GM18508 (cell line): ENCODE results near the gene TGIF2LX.
"Not testable (repeated sequence)": the region's sequence is repeated elsewhere in the genome, so short reads cannot be mapped to it uniquely, and the experiment has no call there.

Experiments used
- ATAC-seq: cut with Tn5 transposase; IDR thresholded peaks from one replicate; pipeline ENCODE4 v1.9.1; 2021; ENCODE audit warnings: moderate number of reproducible peaks; ENCODE audit not compliant: insufficient read depth, unreplicated experiment

The TGIF2LX gene

DNA sequence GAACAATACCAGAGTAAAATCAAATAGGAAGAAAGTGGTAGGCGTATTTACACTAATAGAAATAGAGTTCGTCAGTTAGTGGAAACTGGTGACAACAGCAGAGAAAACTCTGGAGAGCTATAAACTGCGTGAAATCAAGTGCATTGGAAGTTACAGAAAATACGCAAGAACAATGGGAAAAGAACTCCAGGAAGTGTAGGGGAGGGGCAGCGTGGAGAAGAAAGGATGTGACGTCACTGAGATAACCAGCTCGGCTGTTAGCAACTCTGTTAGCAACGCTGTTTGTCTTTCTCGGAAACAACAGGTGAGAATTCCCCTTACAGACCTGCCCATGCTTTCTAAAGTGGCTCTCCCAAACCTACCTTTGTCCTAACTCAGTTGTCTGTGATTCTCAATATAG is at the start of gene TGIF2LX:
TGIF2LX (plus strand) TSS at position 244 of the 400 bp plus-strand sequence. CDS start 178 bp downstream, outside the sequence.
- ATAC-seq, result not testable (repeated sequence)

DNA sequence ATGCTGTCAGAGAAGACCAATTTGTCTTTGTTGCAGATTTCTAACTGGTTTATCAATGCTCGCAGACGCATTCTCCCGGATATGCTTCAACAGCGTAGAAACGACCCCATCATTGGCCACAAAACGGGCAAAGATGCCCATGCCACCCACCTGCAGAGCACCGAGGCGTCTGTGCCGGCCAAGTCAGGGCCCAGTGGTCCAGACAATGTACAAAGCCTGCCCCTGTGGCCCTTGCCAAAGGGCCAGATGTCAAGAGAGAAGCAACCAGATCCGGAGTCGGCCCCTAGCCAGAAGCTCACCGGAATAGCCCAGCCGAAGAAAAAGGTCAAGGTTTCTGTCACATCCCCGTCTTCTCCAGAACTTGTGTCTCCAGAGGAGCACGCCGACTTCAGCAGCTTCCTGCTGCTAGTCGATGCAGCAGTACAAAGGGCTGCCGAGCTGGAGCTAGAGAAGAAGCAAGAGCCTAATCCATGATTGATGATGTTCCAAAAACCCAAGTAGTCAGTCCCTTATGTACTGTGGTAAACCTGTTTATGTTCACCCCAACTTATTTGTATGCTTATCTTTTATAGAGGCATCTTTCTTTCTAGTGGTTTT is 728 bp downstream of the TGIF2LX start:
- not testable (repeated sequence) for ATAC-seq

DNA sequence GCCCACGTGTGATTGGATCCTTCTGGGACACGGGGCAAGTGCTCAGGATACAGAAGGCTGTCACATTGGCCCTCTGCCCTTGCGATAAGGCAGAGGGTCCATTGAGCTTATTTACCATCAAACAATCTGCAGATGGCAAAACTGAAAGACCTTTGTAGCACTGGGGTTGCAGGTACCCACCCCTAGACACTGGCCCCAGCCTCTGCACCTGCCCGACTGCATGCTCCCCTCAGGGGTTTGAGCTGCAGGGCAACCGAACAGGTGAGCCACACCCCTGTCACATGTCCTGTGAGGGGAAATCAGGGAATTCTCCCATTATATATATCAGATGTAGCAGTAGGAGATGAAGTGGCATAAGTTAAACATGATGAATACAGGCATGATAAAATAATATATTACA is 21.4 kb downstream of the TGIF2LX start:
- not testable (repeated sequence) for ATAC-seq

DNA sequence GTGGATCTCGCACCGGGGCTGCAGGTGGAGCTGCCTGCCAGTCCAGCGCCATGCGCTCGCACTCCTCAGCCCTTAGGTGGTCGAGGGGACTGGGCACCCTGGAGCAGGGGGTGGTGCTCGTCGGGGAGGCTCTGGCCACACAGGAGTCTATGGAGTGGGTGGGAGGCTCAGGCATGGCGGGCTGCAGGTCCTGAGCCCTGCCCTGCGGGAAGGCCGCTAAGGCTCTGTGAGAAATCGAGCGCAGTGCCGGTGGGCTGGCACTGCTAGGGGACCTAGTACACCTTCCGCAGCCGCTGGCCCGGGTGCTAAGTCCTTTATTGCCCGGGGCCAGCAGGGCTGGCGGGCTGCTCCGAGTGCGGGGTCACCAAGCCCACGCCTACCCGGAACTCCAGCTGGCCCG is 43.9 kb downstream of the TGIF2LX start:
- ATAC-seq, result not testable (repeated sequence)
